GM18517 (cell line): Measurements from ENCODE around the gene ITGB1BP1.
A peak's percentile ranks its signal among the peaks of the same experiment; 100 is the strongest.

Experiments used
- ATAC-seq: cut with Tn5 transposase; IDR thresholded peaks from one replicate; pipeline ENCODE4 v1.9.1; 2021; ENCODE audit warnings: mild to moderate bottlenecking, moderate library complexity; ENCODE audit not compliant: unreplicated experiment

ITGB1BP1 gene

GRCh38 chr2:9423100-9423921 is at the start of gene ITGB1BP1, which contains the start of gene CPSF3:
Gene ITGB1BP1, minus strand, starts transcription at chr2:9423528. Its CDS starts 4,831 bp downstream, at chr2:9418697.
Gene CPSF3, plus strand, starts transcription at chr2:9423654. Its CDS starts 120 bp downstream, at chr2:9423774.
- ATAC-seq = peak; percentile 81

GRCh38 chr2:9472511-9472910 is 49.2 kb upstream of the ITGB1BP1 start:
- ATAC-seq = no peak

GRCh38 chr2:9471206-9471605 is 47.9 kb upstream of the ITGB1BP1 start:
- ATAC-seq = no peak

- ATAC-seq = no peak
Observed at GRCh38 chr2:9467687-9468086, 44.4 kb upstream of the ITGB1BP1 start.

GRCh38 chr2:9466147-9466683 is 42.9 kb upstream of the ITGB1BP1 start:
- no peak for ATAC-seq

- ATAC-seq = no peak
Observed at GRCh38 chr2:9465170-9465569, 41.8 kb upstream of the ITGB1BP1 start.

GRCh38 chr2:9463698-9464034 is 40.3 kb upstream of the ITGB1BP1 start:
- ATAC-seq = no peak

- no peak for ATAC-seq
Observed at GRCh38 chr2:9462886-9463697, 39.8 kb upstream of the ITGB1BP1 start.

- ATAC-seq = no peak
Observed at GRCh38 chr2:9462313-9462712, 39.0 kb upstream of the ITGB1BP1 start.

GRCh38 chr2:9461079-9461478 is 37.8 kb upstream of the ITGB1BP1 start:
- no peak for ATAC-seq

- no peak for ATAC-seq
Observed at GRCh38 chr2:9460441-9461017, 37.2 kb upstream of the ITGB1BP1 start.

GRCh38 chr2:9451231-9451630 is 27.9 kb upstream of the ITGB1BP1 start:
- no peak for ATAC-seq

- ATAC-seq = no peak
Observed at GRCh38 chr2:9445089-9445488, 21.8 kb upstream of the ITGB1BP1 start.

- ATAC-seq = no peak
Observed at GRCh38 chr2:9443526-9443925, 20.2 kb upstream of the ITGB1BP1 start.

- ATAC-seq = no peak
Observed at GRCh38 chr2:9441556-9441955, 18.2 kb upstream of the ITGB1BP1 start.

GRCh38 chr2:9440058-9440727 is 16.9 kb upstream of the ITGB1BP1 start:
- ATAC-seq = no peak

- ATAC-seq = no peak
Observed at GRCh38 chr2:9439536-9439935, 16.2 kb upstream of the ITGB1BP1 start.

- no peak for ATAC-seq
Observed at GRCh38 chr2:9434489-9434888, 11.2 kb upstream of the ITGB1BP1 start.

GRCh38 chr2:9430316-9431293 is 7.3 kb upstream of the ITGB1BP1 start:
- no peak for ATAC-seq
